Activated CD8-positive, alpha-beta memory T cell treated with anti-CD3 and anti-CD28 coated beads, Interleukin-2, amount 10 ng/mL, durations not matched to agents 7 days and 5 days (primary cell): ENCODE results near the gene HK3. TPM values are rescaled to one million over a fixed set of nuclear protein-coding genes. Genes with fewer than 3 reads are reported as not detected.

Source experiments
- ATAC-seq: fragments of 150-1000 bp; cut with Tn5 transposase; one replicate; pipeline ENCODE4 v1.10.0; 2021; ENCODE audit warnings: moderate library complexity
- CTCF ChIA-PET: fragments of 350-600 bp; sonication (Branson Sonifier 250); formaldehyde crosslinking; loops from one replicate; lab custom pipeline; 2021; ENCODE audit warnings: antibody characterized with exemption; lab: Charles Lee
- DNase-seq: peaks from one replicate; pipeline ENCODE4 v3.0.0-alpha.2; 2020
- H3K27ac Mint-ChIP-seq: one replicate; pipeline ENCODE4 v1.8.0; 2021; ENCODE audit warnings: mild to moderate bottlenecking, mixed read lengths
- H3K27me3 Mint-ChIP-seq: one replicate; pipeline ENCODE4 v1.8.0; 2021; ENCODE audit warnings: mixed read lengths
- H3K36me3 Mint-ChIP-seq: one replicate; pipeline ENCODE4 v1.8.0; 2021; ENCODE audit warnings: mild to moderate bottlenecking, mixed read lengths
- H3K4me1 Mint-ChIP-seq: one replicate; pipeline ENCODE4 v1.8.0; 2021; ENCODE audit warnings: mixed read lengths
- H3K4me3 Mint-ChIP-seq: one replicate; pipeline ENCODE4 v1.8.0; 2021; ENCODE audit warnings: mild to moderate bottlenecking, moderate library complexity, mixed read lengths
- H3K9me3 Mint-ChIP-seq: one replicate; pipeline ENCODE4 v1.8.0; 2022; ENCODE audit warnings: low read depth, mixed read lengths
- total RNA-seq, 2 experiments: library from RNA; stranded (reverse); gene quantifications; one replicate each; pipeline ENCODE4 v1.2.3, GENCODE V29; 2021

HK3 gene
- total RNA-seq, 2 experiments from 2014 or later, result not detected

DNA sequence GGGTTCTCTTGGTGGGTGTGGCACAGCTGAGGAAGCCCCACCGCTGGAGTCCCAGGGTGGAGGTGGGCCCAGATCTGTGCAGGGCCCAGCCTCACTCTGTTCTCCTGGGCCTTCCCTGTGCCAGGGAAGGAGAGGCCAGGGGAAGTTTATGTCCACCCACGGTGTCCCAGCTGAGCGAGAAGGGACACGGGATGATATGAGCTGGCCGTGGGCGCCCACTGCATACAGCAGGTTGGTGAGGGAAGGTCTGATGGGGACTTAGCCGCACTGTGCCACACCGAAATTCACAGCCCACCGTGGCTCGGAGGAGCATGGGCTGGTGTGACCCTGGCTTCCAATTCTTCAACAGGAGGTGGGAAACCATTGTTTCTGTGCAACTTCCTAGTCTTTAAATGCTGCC lies 54.9 kb downstream of the HK3 start:
- H3K4me3 Mint-ChIP-seq, result no peak overlapping the region
- ATAC-seq, result no peak
- no peaks in the 10 kb centered on the region for H3K9me3 Mint-ChIP-seq
- H3K27me3 Mint-ChIP-seq, result peaks cover 12% of the 10 kb centered on the region
- DNase-seq, result no peak
- no peaks in the 10 kb centered on the region for H3K4me1 Mint-ChIP-seq
- no peak overlapping the region for H3K27ac Mint-ChIP-seq
- no peaks in the 10 kb centered on the region for H3K36me3 Mint-ChIP-seq
- CTCF ChIA-PET, result no interaction called here

DNA sequence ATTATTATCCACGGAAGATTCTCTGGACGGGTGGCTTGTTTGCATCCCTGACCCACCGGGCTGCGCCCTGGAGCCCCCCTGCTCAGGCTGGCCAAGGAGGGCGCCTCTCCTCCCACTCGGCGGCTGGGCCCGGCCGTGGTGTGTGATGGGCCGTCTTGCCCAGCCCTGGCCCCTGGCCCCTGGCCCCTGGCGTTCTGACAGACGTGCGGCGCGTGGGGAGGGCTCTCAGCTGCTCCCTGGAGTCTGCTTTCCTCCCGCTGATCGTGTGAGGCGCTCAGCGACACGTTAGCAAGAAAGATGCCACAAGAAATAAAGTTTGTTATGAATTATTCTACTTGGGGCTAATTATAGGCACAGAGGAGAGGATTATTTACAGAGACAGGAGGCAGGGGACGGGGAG lies 55.5 kb downstream of the HK3 start:
- H3K27ac Mint-ChIP-seq, result no peak overlapping the region
- H3K4me3 Mint-ChIP-seq, result no peak overlapping the region
- H3K4me1 Mint-ChIP-seq, result no peaks in the 10 kb centered on the region
- H3K9me3 Mint-ChIP-seq, result no peaks in the 10 kb centered on the region
- DNase-seq (no peak), ATAC-seq (no peak)
- H3K27me3 Mint-ChIP-seq, result peaks cover 12% of the 10 kb centered on the region
- CTCF ChIA-PET, result no interaction called here
- H3K36me3 Mint-ChIP-seq, result no peaks in the 10 kb centered on the region

- ATAC-seq, result peak; percentile 99
- H3K27ac Mint-ChIP-seq, result no peak overlapping the region
- H3K4me3 Mint-ChIP-seq, result no peak overlapping the region
- no peaks in the 10 kb centered on the region for H3K9me3 Mint-ChIP-seq
- no peaks in the 10 kb centered on the region for H3K4me1 Mint-ChIP-seq
- peak; percentile 88 for DNase-seq
- CTCF ChIA-PET, result interaction anchor here (0.8 kb wide), 1 partner anchor 177 kb away, joined by 6 read pairs; no protein-coding TSS in a partner anchor
- H3K36me3 Mint-ChIP-seq, result no peaks in the 10 kb centered on the region
- H3K27me3 Mint-ChIP-seq, result peaks cover 8% of the 10 kb centered on the region
Measured at GRCh38 chr5:176837707-176838115, 61.4 kb downstream of the HK3 start.

GRCh38 chr5:176836811-176837706 lies 62.1 kb downstream of the HK3 start:
- Mint-ChIP-seq H3K27ac (no peak overlapping the region), H3K4me3 (no peak overlapping the region), H3K9me3 (no peaks in the 10 kb centered on the region), H3K4me1 (no peaks in the 10 kb centered on the region), H3K36me3 (no peaks in the 10 kb centered on the region), H3K27me3 (peaks cover 8% of the 10 kb centered on the region)
- ATAC-seq, result no peak
- no peak for DNase-seq
- CTCF ChIA-PET, result no interaction called here

- DNase-seq, result no peak
- H3K4me1 Mint-ChIP-seq, result no peaks in the 10 kb centered on the region
- no peak overlapping the region for H3K27ac Mint-ChIP-seq
- no peaks in the 10 kb centered on the region for H3K36me3 Mint-ChIP-seq
- peaks cover 8% of the 10 kb centered on the region for H3K27me3 Mint-ChIP-seq
- no peak for ATAC-seq
- CTCF ChIA-PET, result interaction anchor here (0.7 to 1.2 kb wide), 2 partner anchors 175 to 450 kb away, joined by 3 read pairs; no protein-coding TSS in a partner anchor
- H3K4me3 Mint-ChIP-seq, result no peak overlapping the region
- no peaks in the 10 kb centered on the region for H3K9me3 Mint-ChIP-seq
Measured at GRCh38 chr5:176835918-176836317, 63.2 kb downstream of the HK3 start.

- Mint-ChIP-seq H3K4me1 (no peaks in the 10 kb centered on the region), H3K36me3 (no peaks in the 10 kb centered on the region), H3K9me3 (peaks cover 6% of the 10 kb centered on the region), H3K27me3 (peaks cover 8% of the 10 kb centered on the region), H3K4me3 (no peak overlapping the region), H3K27ac (no peak overlapping the region)
- CTCF ChIA-PET, result interaction anchor here (1.1 kb wide), 1 partner anchor 426 kb away, joined by 3 read pairs; no protein-coding TSS in a partner anchor
- ATAC-seq, result no peak
- no peak for DNase-seq
Measured at GRCh38 chr5:176833286-176833685, 65.9 kb downstream of the HK3 start.

DNA sequence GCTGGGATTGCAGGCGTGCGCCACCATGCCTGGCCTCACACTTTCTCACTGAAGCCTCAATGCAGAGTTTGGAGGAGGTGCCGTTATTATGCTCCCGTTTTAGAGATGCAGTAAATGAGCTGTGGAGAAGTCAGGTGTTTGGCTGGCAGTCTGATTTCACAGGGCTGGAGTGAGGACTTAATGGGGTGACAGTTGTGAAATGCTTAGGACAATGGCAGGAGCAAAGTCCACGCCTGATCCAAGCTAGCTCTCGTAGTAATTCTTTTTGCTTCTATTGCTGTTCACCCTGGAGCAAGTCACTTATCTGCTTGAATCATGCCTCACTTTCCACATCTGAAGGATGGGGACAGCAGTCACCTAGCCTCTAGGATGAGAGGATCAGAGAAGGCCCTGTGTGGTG lies 67.0 kb downstream of the HK3 start:
- CTCF ChIA-PET, result interaction anchor here (0.7 to 1.1 kb wide), 2 partner anchors 71 to 425 kb away, joined by 3 read pairs; no protein-coding TSS in a partner anchor
- Mint-ChIP-seq H3K27ac (no peak overlapping the region), H3K36me3 (no peaks in the 10 kb centered on the region), H3K9me3 (peaks cover 6% of the 10 kb centered on the region), H3K4me1 (no peaks in the 10 kb centered on the region), H3K27me3 (peaks cover 8% of the 10 kb centered on the region), H3K4me3 (no peak overlapping the region)
- DNase-seq (no peak), ATAC-seq (no peak)

DNA sequence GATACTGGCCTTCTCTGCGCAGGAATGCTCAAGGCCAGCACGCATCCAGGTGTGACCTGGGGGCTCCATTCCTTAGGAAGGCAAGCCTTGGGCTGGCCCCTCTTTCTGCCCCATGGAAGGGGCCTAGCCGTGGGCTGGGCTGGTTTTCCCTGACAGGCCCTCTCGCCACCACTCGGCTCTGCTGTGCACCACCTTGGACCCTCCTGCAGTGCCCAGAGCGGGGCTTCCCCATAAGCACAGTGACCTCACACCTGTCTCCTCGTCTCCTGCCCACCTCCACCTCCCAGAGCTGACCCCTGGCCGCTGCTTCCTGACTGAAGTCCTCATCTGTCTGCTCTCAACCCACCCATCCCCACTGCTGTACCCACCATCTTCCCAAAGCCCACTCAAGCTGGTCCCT lies 67.7 kb downstream of the HK3 start:
- Mint-ChIP-seq H3K4me3 (no peak overlapping the region), H3K36me3 (no peaks in the 10 kb centered on the region), H3K27me3 (peaks cover 8% of the 10 kb centered on the region), H3K9me3 (peaks cover 6% of the 10 kb centered on the region), H3K4me1 (no peaks in the 10 kb centered on the region), H3K27ac (no peak overlapping the region)
- DNase-seq, result no peak
- ATAC-seq, result no peak
- CTCF ChIA-PET, result interaction anchor here (0.7 kb wide), 1 partner anchor 72 kb away, joined by 3 read pairs; no protein-coding TSS in a partner anchor

DNA sequence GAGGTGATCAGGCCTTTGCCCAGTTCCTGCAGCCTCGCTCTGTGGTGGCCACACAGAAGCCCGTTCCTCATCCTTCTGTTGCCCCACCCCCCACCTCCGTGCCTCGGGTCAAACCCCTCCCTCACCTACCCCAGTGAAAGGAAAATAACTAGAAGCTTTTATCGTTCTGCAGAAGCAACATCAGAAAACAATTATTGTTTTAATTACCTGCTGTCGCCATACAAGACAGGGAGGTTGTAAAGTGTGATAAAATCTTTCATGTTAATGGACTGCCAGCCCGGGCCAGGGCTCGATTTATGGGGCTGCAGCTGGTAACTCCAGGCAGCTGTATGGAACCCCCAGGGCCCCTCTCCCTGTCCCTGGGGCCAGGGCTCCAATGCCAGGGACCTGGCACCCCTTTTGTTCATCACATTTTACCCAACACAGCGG lies 68.1 kb downstream of the HK3 start:
- Mint-ChIP-seq H3K9me3 (peaks cover 6% of the 10 kb centered on the region), H3K27me3 (peaks cover 8% of the 10 kb centered on the region), H3K27ac (no peak overlapping the region), H3K36me3 (no peaks in the 10 kb centered on the region), H3K4me3 (no peak overlapping the region), H3K4me1 (no peaks in the 10 kb centered on the region)
- no peak for ATAC-seq
- no peak for DNase-seq
- CTCF ChIA-PET, result no interaction called here

Other genes with a start within 250 kb of the HK3 start
- gene UNC5A, start 88.8 kb downstream of the HK3 start, total RNA-seq, result not detected
- gene UIMC1, start 107.4 kb upstream of the HK3 start, total RNA-seq, result 10 to 100 TPM; 50.1 to 56.0 TPM
- 10 to 100 TPM; 28.8 to 31.2 TPM for gene ZNF346, start 123.3 kb upstream of the HK3 start, total RNA-seq
- 1 to 10 TPM in 1 of 2 experiments, under 1 TPM in 1; 0.29 to 1.1 TPM for gene FGFR4, start 187.6 kb upstream of the HK3 start, total RNA-seq
- 100 to 1,000 TPM in 1 of 2 experiments, 10 to 100 TPM in 1; 94.6 to 114 TPM for gene NSD1, start 234.4 kb upstream of the HK3 start, total RNA-seq